Neural cell (in vitro differentiated cells): ENCODE measurements around the gene LTK. TPM values are rescaled to one million over a fixed set of nuclear protein-coding genes. Genes with fewer than 3 reads are reported as not detected.

Experiments used
- H2AFZ ChIP-seq: fragments of 200-600, 300-800 bp; sonication (generic), shearing (Covaris generic); 2 replicates; pipeline ENCODE4 v1.6.0; 2014; ENCODE audit warnings: low read depth, mild to moderate bottlenecking, antibody characterized with exemption, low read length, moderate library complexity
- H3F3A ChIP-seq: fragments of 200-600 bp; shearing (Covaris generic); 2 replicates; pipeline ENCODE4 v1.6.1; 2016; ENCODE audit warnings: mild to moderate bottlenecking, moderate library complexity, mixed read lengths, antibody characterized with exemption, low read length; ENCODE audit not compliant: insufficient read depth, poor library complexity, severe bottlenecking
- H3K27ac ChIP-seq: fragments of 200-600, 300-800 bp; sonication (generic), shearing (Covaris generic); 2 replicates; pipeline ENCODE4 v1.5.1; 2014; ENCODE audit warnings: mild to moderate bottlenecking, low read length, moderate library complexity
- H3K27me3 ChIP-seq: fragments of 300-800, 200-600 bp; sonication (generic), shearing (Covaris generic); 2 replicates; pipeline ENCODE4 v1.6.0; 2014; ENCODE audit warnings: mild to moderate bottlenecking, low read depth, low read length, moderate library complexity; ENCODE audit not compliant: insufficient read depth
- H3K36me3 ChIP-seq: fragments of 300-800, 200-600 bp; sonication (generic), shearing (Covaris generic); 2 replicates; pipeline ENCODE4 v1.5.1; 2014; ENCODE audit warnings: mild to moderate bottlenecking, antibody characterized with exemption, low read length, moderate library complexity; ENCODE audit not compliant: insufficient read depth
- H3K4me2 ChIP-seq: fragments of 300-800, 200-600 bp; sonication (generic), shearing (Covaris generic); 2 replicates; pipeline ENCODE4 v1.6.0; 2014; ENCODE audit warnings: mild to moderate bottlenecking, low read length
- H3K4me3 ChIP-seq: fragments of 300-800, 200-600 bp; sonication (generic), shearing (Covaris generic); 2 replicates; pipeline ENCODE4 v1.5.1; 2014; ENCODE audit warnings: mild to moderate bottlenecking, low read length, moderate library complexity
- H3K79me2 ChIP-seq: fragments of 200-600 bp; shearing (Covaris generic); replicated peaks from 2 replicates; pipeline ENCODE4 v1.6.0; 2014; ENCODE audit warnings: mild to moderate bottlenecking, low read length, moderate library complexity; ENCODE audit not compliant: insufficient read depth
- H3K9ac ChIP-seq: fragments of 300-800, 200-600 bp; sonication (generic), shearing (Covaris generic); 2 replicates; pipeline ENCODE4 v1.6.1; 2016; ENCODE audit warnings: mild to moderate bottlenecking, low read length, mixed read lengths
- H3K9me2 ChIP-seq: fragments of 200-600 bp; shearing (Covaris generic); 2 replicates; pipeline ENCODE4 v1.6.1; 2016; ENCODE audit warnings: mild to moderate bottlenecking, low read length, mixed read lengths; ENCODE audit not compliant: insufficient read depth
- H3K9me3 ChIP-seq: fragments of 200-600, 300-800 bp; sonication (generic), shearing (Covaris generic); 2 replicates; pipeline ENCODE4 v1.6.1; 2016; ENCODE audit warnings: mild to moderate bottlenecking, mixed run types, low read length, moderate library complexity, mixed read lengths
- H4K20me1 ChIP-seq: fragments of 200-600 bp; shearing (Covaris generic); 2 replicates; pipeline ENCODE4 v1.6.1; 2016; ENCODE audit warnings: mild to moderate bottlenecking, mixed run types; ENCODE audit not compliant: insufficient read depth
- CTCF ChIP-seq: fragments of 450-650 bp; IDR thresholded peaks from 2 replicates; pipeline ENCODE4 v1.5.1; 2014; ENCODE audit warnings: antibody characterized with exemption, mild to moderate bottlenecking, moderate library complexity; ENCODE audit not compliant: poor library complexity, severe bottlenecking
- EP300 ChIP-seq: fragments of 450-650 bp; conservative IDR thresholded peaks from 2 replicates; pipeline ENCODE4 v1.6.1; 2014; ENCODE audit warnings: antibody characterized with exemption, mild to moderate bottlenecking, moderate library complexity; ENCODE audit not compliant: poor library complexity, severe bottlenecking
- EZH2 ChIP-seq: fragments of 200-600, 300-800 bp; shearing (Covaris generic), sonication (generic); IDR thresholded peaks from 2 replicates; pipeline ENCODE4 v1.6.1; 2014; ENCODE audit warnings: antibody characterized with exemption, low read length, borderline replicate concordance, mild to moderate bottlenecking; ENCODE audit not compliant: insufficient read depth, poor library complexity, severe bottlenecking
- MXI1 ChIP-seq: fragments of 450-650 bp; conservative IDR thresholded peaks from 2 replicates; pipeline ENCODE4 v1.6.1; 2014; ENCODE audit warnings: antibody characterized with exemption, mild to moderate bottlenecking; ENCODE audit not compliant: poor library complexity, severe bottlenecking
- POLR2AphosphoS5 ChIP-seq: IDR thresholded peaks from 2 replicates; pipeline ENCODE4 v1.6.1; 2012
- RAD21 ChIP-seq: fragments of 450-650 bp; conservative IDR thresholded peaks from 2 replicates; pipeline ENCODE4 v1.6.1; 2014; ENCODE audit warnings: antibody characterized with exemption, mild to moderate bottlenecking, moderate library complexity
- REST ChIP-seq: IDR thresholded peaks from 2 replicates; pipeline ENCODE4 v1.6.1; 2012; ENCODE audit warnings: borderline replicate concordance
- SMC3 ChIP-seq: fragments of 450-650 bp; conservative IDR thresholded peaks from 2 replicates; pipeline ENCODE4 v1.6.1; 2014; ENCODE audit warnings: antibody characterized with exemption, mild to moderate bottlenecking, moderate library complexity; ENCODE audit not compliant: poor library complexity
- TAF1 ChIP-seq: IDR thresholded peaks from 2 replicates; pipeline ENCODE4 v1.6.1; 2012; ENCODE audit warnings: low read depth
- polyA plus RNA-seq: library from polyadenylated mRNA; depleted of rRNA; stranded (reverse); fragments of >200 nt; gene quantifications from 2 replicates; pipeline ENCODE4 v1.2.3, GENCODE V29; 2014

Gene LTK
- polyA plus RNA-seq, 1 donor from 2014 or later = 0.28 TPM

- peak overlapping the region; percentile 12 for H3K9ac ChIP-seq
- no peaks in the 10 kb centered on the region for H4K20me1 ChIP-seq
- no peaks in the 10 kb centered on the region for H3K36me3 ChIP-seq
- TF ChIP-seq EP300 = no peak
- TF ChIP-seq POLR2AphosphoS5 = no peak
- TF ChIP-seq CTCF = no peak
- TF ChIP-seq REST = no peak
- no peaks in the 10 kb centered on the region for H3F3A ChIP-seq
- peaks cover 93% of the 10 kb centered on the region for H3K27me3 ChIP-seq
- peak overlapping the region; percentile 62 for H3K4me3 ChIP-seq
- no peaks in the 10 kb centered on the region for H3K9me3 ChIP-seq
- H3K79me2 ChIP-seq = no peaks in the 10 kb centered on the region
- no peak overlapping the region for H3K4me2 ChIP-seq
- H3K9me2 ChIP-seq = no peaks in the 10 kb centered on the region
- H2AFZ ChIP-seq = no peak overlapping the region
- H3K27ac ChIP-seq = no peak overlapping the region
These were observed 11.5 kb downstream of the LTK start for GRCh38 chr15:41501931-41502794.

GRCh38 chr15:41501191-41501917, 12.3 kb downstream of the LTK start:
- no peak overlapping the region for H3K27ac ChIP-seq
- H3K4me3 ChIP-seq = peak overlapping the region; percentile 62
- peaks cover 97% of the 10 kb centered on the region for H3K27me3 ChIP-seq

More at GRCh38 chr15:41501191-41501917, 12.3 kb downstream of the LTK start:
- H4K20me1 ChIP-seq = no peaks in the 10 kb centered on the region
- no peaks in the 10 kb centered on the region for H3K79me2 ChIP-seq
- no peak overlapping the region for H2AFZ ChIP-seq
- no peaks in the 10 kb centered on the region for H3F3A ChIP-seq
- no peaks in the 10 kb centered on the region for H3K9me2 ChIP-seq
- no peak for TF ChIP-seq CTCF
- TF ChIP-seq TAF1 = no peak
- TF ChIP-seq POLR2AphosphoS5 = no peak
- TF ChIP-seq EZH2 = no peak
- no peak for TF ChIP-seq RAD21
- TF ChIP-seq EP300 = no peak
- TF ChIP-seq MXI1 = no peak
- no peak for TF ChIP-seq REST
- no peak for TF ChIP-seq SMC3
- H3K9ac ChIP-seq = peak overlapping the region; percentile 12
- no peak overlapping the region for H3K4me2 ChIP-seq
- no peaks in the 10 kb centered on the region for H3K9me3 ChIP-seq
- H3K36me3 ChIP-seq = no peaks in the 10 kb centered on the region
